GM21619 (cell line): ENCODE data around the gene NFYC.

Source experiments
- ATAC-seq: cut with Tn5 transposase; IDR thresholded peaks from one replicate; pipeline ENCODE4 v1.9.1; 2021; ENCODE audit not compliant: unreplicated experiment

NFYC gene

DNA sequence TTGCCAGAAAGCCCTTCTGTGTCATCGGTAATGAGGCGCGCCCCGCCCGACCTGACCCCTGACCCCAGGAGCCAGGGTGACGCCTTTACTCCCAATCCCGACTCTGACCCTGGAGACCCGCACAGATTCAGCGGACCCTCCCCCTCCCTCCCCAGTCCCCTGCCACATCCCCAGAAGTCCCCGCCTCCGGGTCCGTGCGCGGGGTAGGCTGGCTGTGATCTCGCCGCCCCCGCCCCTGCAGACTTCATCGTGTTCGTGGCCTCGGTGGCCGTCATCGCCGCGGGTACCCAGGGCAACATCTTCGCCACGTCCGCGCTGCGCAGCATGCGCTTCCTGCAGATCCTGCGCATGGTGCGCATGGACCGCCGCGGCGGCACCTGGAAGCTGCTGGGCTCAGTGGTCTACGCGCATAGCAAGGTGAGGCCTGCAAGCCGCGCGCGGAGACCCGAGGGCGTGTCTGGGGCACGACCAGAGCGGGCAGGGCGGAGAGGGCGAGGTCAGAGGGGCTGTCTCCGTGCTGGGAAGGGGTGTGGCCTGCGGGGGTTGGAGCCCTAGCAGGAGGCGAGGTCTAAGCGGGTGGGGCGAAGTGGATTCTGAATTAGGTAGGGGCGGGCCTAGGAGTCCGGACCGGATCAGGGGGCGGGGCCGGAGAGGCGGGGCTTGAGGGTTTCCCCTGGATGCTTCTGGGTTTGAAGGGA, 126.9 kb downstream of the NFYC start:
- ATAC-seq, result peak; percentile 74

DNA sequence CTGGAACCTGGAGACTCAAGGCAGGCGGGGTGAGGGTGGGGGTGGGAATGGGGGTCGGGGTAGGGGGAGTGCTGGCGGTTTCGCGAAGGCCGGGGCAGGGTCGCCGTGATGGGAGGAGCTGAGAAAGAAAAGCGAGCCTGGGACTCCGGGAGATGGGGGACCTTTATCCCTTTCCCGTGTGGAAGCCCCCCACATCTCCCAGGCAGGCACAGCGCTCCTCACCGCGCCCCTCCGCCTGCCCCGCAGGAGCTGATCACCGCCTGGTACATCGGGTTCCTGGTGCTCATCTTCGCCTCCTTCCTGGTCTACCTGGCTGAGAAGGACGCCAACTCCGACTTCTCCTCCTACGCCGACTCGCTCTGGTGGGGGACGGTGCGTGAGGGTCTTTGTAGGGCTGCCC, 127.6 kb downstream of the NFYC start:
- no peak for ATAC-seq

DNA sequence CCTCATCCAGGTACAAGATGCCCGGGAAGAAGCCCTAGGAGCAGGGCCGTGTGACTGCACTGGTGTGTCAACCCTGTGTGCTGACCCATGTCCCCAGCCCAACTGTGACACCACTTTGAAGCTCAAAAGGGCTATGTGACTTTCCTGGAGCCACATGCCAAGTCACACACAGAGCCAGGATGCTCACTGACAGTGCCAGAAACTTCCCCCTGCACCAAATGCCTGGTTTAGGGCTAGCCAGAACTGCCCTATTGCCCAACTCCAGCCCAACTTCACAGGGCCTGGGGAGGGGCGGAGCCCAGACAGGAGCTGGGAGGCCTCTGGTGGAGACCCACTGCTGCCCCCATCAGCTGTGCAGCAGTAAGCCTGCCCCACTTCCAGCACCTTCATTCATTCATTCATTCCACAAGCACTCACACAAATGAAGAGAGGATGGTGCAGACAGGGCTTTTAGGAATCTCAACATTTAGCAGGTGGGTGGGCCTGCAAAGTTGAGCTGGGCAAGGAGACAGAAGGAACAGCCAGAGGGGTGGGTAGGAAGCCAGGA, 128.8 kb downstream of the NFYC start:
- ATAC-seq, result no peak
